Right lobe of liver (tissue), 6 donors: ENCODE results near the gene RPL36A. TPM values are rescaled to one million over a fixed set of nuclear protein-coding genes. Genes with fewer than 3 reads are reported as not detected.
A peak's percentile ranks its signal among the peaks of the same experiment; 100 is the strongest.

ENCODE experiments used
- ATAC-seq, 4 donors: fragments of 200-7000 bp; cut with Tn5 transposase; one replicate each; pipeline ENCODE4 v1.9.1; 2020; ENCODE audit warnings: mild to moderate bottlenecking in 4 of 4, moderate library complexity in 4 of 4
- DNase-seq, 3 donors: peaks; one replicate each; pipeline ENCODE4 v3.0.0-alpha.2; 2020
- H3K27ac ChIP-seq, 3 donors: fragments of 200-600 bp; one replicate each; pipeline ENCODE4 v1.8.0; 2022
- H3K27me3 ChIP-seq, 2 donors: fragments of 200-600 bp; one replicate each; pipeline ENCODE4 v1.8.0; 2022
- H3K36me3 ChIP-seq, 4 donors: fragments of 200-600 bp; sonication (generic) in 1 of 4; one replicate each; pipeline versions ENCODE4 v1.5.1 to v1.8.0; 2017 to 2022; ENCODE audit warnings: control low read depth in 1 of 4
- H3K4me1 ChIP-seq, 4 donors: fragments of 200-600 bp; sonication (generic) in 1 of 4; one replicate each; pipeline versions ENCODE4 v1.5.1 to v1.8.0; 2017 to 2022; ENCODE audit warnings: control low read depth in 1 of 4
- H3K4me3 ChIP-seq, 3 donors: fragments of 200-600 bp; one replicate each; pipeline ENCODE4 v1.8.0; 2022
- H3K9me3 ChIP-seq, 4 donors: fragments of 200-600 bp; sonication (generic) in 1 of 4; one replicate each; pipeline versions ENCODE4 v1.5.1 to v1.8.0; 2017 to 2022; ENCODE audit warnings: control low read depth in 1 of 4
- POLR2A ChIP-seq: fragments of 450-650 bp; IDR thresholded peaks from one replicate; pipeline ENCODE4 v1.6.1; 2017; ENCODE audit warnings: antibody characterized with exemption, mild to moderate bottlenecking
- WGBS: methylation state at CpG from one replicate; pipeline ENCODE4 v1.1.6; 2018; ENCODE audit warnings: low coverage, low lambda C conversion rate; ENCODE audit not compliant: insufficient coverage; ENCODE audit errors: missing lambda C conversion rate; 5-methylcytosine and 5-hydroxymethylcytosine counted together
- intact Hi-C, 2 donors: fragments of 100-400 bp; cut with DNase I; formaldehyde crosslinking; loops; one replicate each; pipeline versions ENCODE4 v1.11.2 to v1.14.1; 2022
- total RNA-seq, 6 experiments: library from RNA; depleted of rRNA in 2 of 6; stranded (reverse); fragments of >200 nt in 2 of 6; fragmentation: NEBNext Ultra II Directional in 3 of 6; extraction: Animal tissue kit (Norgen Biotek cat#: 25700) in 3 of 6; gene quantifications; one replicate each; pipeline versions ENCODE4 v1.1.0 to v1.2.4, GENCODE V29; 2016 to 2023
- TF ChIP-seq, protein P1 (sequence below), 4 donors: fragments of 200-600 bp in 3 of 4; fragments of 450-650 bp in 1 of 4; IDR thresholded peaks; one replicate each; pipeline versions ENCODE4 v1.5.1 to v1.8.0; 2016 to 2022; ENCODE audit warnings: antibody characterized with exemption in 4 of 4, mild to moderate bottlenecking in 2 of 4
- donor health status: DM: no; HTN: yes; CAD: no.
- donor health status: DM: no; HTN: no; CAD: no.
- donor health status: DM: no; HTN: no; CAD: no.
- donor health status: DM: no; HTN: yes; CAD: no.
- donor health status: DM: no; HTN: yes; CAD: no.

RPL36A gene
- total RNA-seq, 6 experiments from 2014 or later = 30.5 to 1,059 (median 46.3) TPM

GRCh38 chrX:101429934-101430333 is 39.1 kb downstream of the RPL36A start:
- no peak overlapping the region for H3K4me3 ChIP-seq
- peaks cover 0 to 3% (median 0%) of the 10 kb centered on the region in 4 donors for H3K36me3 ChIP-seq
- intact Hi-C loops = no loop called here
- ATAC-seq = no peak
- TF ChIP-seq, protein P1, sequence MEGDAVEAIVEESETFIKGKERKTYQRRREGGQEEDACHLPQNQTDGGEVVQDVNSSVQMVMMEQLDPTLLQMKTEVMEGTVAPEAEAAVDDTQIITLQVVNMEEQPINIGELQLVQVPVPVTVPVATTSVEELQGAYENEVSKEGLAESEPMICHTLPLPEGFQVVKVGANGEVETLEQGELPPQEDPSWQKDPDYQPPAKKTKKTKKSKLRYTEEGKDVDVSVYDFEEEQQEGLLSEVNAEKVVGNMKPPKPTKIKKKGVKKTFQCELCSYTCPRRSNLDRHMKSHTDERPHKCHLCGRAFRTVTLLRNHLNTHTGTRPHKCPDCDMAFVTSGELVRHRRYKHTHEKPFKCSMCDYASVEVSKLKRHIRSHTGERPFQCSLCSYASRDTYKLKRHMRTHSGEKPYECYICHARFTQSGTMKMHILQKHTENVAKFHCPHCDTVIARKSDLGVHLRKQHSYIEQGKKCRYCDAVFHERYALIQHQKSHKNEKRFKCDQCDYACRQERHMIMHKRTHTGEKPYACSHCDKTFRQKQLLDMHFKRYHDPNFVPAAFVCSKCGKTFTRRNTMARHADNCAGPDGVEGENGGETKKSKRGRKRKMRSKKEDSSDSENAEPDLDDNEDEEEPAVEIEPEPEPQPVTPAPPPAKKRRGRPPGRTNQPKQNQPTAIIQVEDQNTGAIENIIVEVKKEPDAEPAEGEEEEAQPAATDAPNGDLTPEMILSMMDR (IDR thresholded peaks at IDR 0.05) = no peak
- TF ChIP-seq POLR2A = no peak
- H3K9me3 ChIP-seq = no peaks in the 10 kb centered on the region
- no peaks in the 10 kb centered on the region for H3K4me1 ChIP-seq
- 53% methylated on average over 1 of the region's 1 CpG for WGBS
- peaks cover 0 to 6% of the 10 kb centered on the region in 2 donors for H3K27me3 ChIP-seq
- H3K27ac ChIP-seq = no peak overlapping the region
- DNase-seq = no peak

GRCh38 chrX:101430457-101431078 is 39.8 kb downstream of the RPL36A start:
- Histone ChIP-seq H3K36me3 (peaks cover 0 to 3% (median 0%) of the 10 kb centered on the region in 4 donors), H3K27ac (no peak overlapping the region), H3K27me3 (peaks cover 0 to 6% of the 10 kb centered on the region in 2 donors), H3K4me3 (no peak overlapping the region), H3K9me3 (no peaks in the 10 kb centered on the region), H3K4me1 (no peaks in the 10 kb centered on the region)
- 64% methylated on average over 2 of the region's 2 CpGs for WGBS
- TF ChIP-seq, protein P1 (IDR thresholded peaks at IDR 0.05) = no peak
- no peak for TF ChIP-seq POLR2A
- peak in 1 of 4 donors; percentile 29 for ATAC-seq
- intact Hi-C loops = no loop called here
- DNase-seq = no peak

DNA sequence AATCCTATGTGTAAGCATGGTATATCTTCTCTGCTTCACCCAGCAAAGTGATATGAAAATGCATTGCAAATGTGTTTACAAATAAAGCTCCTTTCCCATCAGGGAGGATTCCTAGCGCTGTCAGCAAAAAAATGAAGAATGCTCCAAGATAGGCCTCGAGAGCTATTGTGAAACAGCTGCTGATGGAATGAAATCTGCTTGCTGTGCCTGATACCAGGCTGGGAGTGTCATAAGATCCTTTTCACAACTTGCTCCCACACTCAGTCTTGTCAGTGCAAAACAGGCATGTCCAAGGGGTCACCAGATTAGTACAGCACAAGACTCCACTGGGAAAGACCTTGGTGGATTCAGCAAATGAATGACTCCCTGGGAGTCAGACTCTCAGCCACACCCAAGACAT is 51.3 kb downstream of the RPL36A start:
- TF ChIP-seq POLR2A = no peak
- TF ChIP-seq, protein P1 (IDR thresholded peaks at IDR 0.05) = no peak
- Histone ChIP-seq H3K9me3 (no peaks in the 10 kb centered on the region), H3K4me3 (no peak overlapping the region), H3K27me3 (no peaks in the 10 kb centered on the region), H3K36me3 (peaks cover 0 to 6% (median 4%) of the 10 kb centered on the region in 4 donors), H3K4me1 (no peaks in the 10 kb centered on the region), H3K27ac (no peak overlapping the region)
- ATAC-seq (no peak), DNase-seq (no peak)
- 66% methylated on average over 2 of the region's 2 CpGs for WGBS
- intact Hi-C loops = no loop called here

Other genes with a start within 250 kb of the RPL36A start
- gene DRP2, start 171.2 kb upstream of the RPL36A start, total RNA-seq = not detected
- under 1 TPM in 2 of 6 experiments, not detected in 4; 0.09 to 0.31 TPM for gene TAF7L, start 99.7 kb upstream of the RPL36A start, total RNA-seq
- 10 to 100 TPM in 5 of 6 experiments, 1 to 10 TPM in 1; 8.6 to 23.9 (median 15.7) TPM for gene TIMM8A, start 42.3 kb upstream of the RPL36A start, total RNA-seq
- gene BTK, start 4.8 kb upstream of the RPL36A start, total RNA-seq = 1 to 10 TPM; 1.1 to 4.7 (median 1.8) TPM
- gene GLA, start 16.9 kb downstream of the RPL36A start, total RNA-seq = 10 to 100 TPM in 4 of 6 experiments, 1 to 10 TPM in 2; 8.1 to 19.0 (median 15.0) TPM
- gene HNRNPH2, start 17.2 kb downstream of the RPL36A start, total RNA-seq = 10 to 100 TPM; 19.5 to 38.2 (median 31.1) TPM
- 1 to 10 TPM; 1.1 to 5.9 (median 2.9) TPM for gene ARMCX4, start 94.4 kb downstream of the RPL36A start, total RNA-seq
- 1 to 10 TPM; 1.1 to 2.7 (median 1.6) TPM for gene ARMCX1, start 159.5 kb downstream of the RPL36A start, total RNA-seq
- 10 to 100 TPM in 2 of 6 experiments, 1 to 10 TPM in 4; 4.1 to 22.0 (median 9.5) TPM for gene ARMCX6, start 227.0 kb downstream of the RPL36A start, total RNA-seq
- gene ARMCX3, start 232.1 kb downstream of the RPL36A start, total RNA-seq = 10 to 100 TPM; 14.7 to 30.1 (median 20.5) TPM